ENCODE measurements around the gene SLC6A9.

Gene SLC6A9

GRCh38 chr1:43981636-43982035 is 49.6 kb downstream of the SLC6A9 start:
- no peak for DNase-seq

GRCh38 chr1:43981135-43981491 is 50.1 kb downstream of the SLC6A9 start:
- DNase-seq, result no peak

GRCh38 chr1:43980255-43981134 is 50.8 kb downstream of the SLC6A9 start:
- DNase-seq, result no peak

- no peak for DNase-seq
Observed at GRCh38 chr1:43979528-43980254, 51.6 kb downstream of the SLC6A9 start.

- DNase-seq, result no peak
Observed at GRCh38 chr1:43979261-43979527, 52.1 kb downstream of the SLC6A9 start.

GRCh38 chr1:43978551-43979260 is 52.6 kb downstream of the SLC6A9 start, which contains the start of gene B4GALT2:
Gene B4GALT2 (plus strand): TSS chr1:43979210. CDS start chr1:43981161, 1,951 bp downstream.
- DNase-seq, result no peak

- DNase-seq, result no peak
Observed at GRCh38 chr1:43978264-43978550, 53.1 kb downstream of the SLC6A9 start.

GRCh38 chr1:43977376-43978263 is 53.6 kb downstream of the SLC6A9 start:
- no peak for DNase-seq

GRCh38 chr1:43976890-43977289 is 54.4 kb downstream of the SLC6A9 start:
- DNase-seq, result no peak

- DNase-seq, result no peak
Observed at GRCh38 chr1:43976045-43976444, 55.2 kb downstream of the SLC6A9 start.

GRCh38 chr1:43975249-43975961 is 55.9 kb downstream of the SLC6A9 start:
- peak; percentile 27 for DNase-seq

- DNase-seq, result peak; percentile 98
Observed at GRCh38 chr1:43974443-43975248, 56.6 kb downstream of the SLC6A9 start, which contains the start of gene ATP6V0B. Gene ATP6V0B (plus strand): TSS chr1:43974960. CDS start chr1:43975041, 81 bp downstream.

GRCh38 chr1:43973981-43974442 is 57.2 kb downstream of the SLC6A9 start:
- no peak for DNase-seq

- no peak for DNase-seq
Observed at GRCh38 chr1:43971336-43971980, 59.8 kb downstream of the SLC6A9 start.

GRCh38 chr1:43970911-43971310 is 60.4 kb downstream of the SLC6A9 start:
- DNase-seq, result no peak

- no peak for DNase-seq
Observed at GRCh38 chr1:43970502-43970901, 60.8 kb downstream of the SLC6A9 start.

GRCh38 chr1:43969746-43970466 is 61.4 kb downstream of the SLC6A9 start, which contains the start of gene DPH2:
Gene DPH2 (plus strand): TSS chr1:43970010. CDS start chr1:43970176, 166 bp downstream.
- DNase-seq, result peak; percentile 96

GRCh38 chr1:43969416-43969745 is 61.9 kb downstream of the SLC6A9 start:
- no peak for DNase-seq

GRCh38 chr1:43968348-43968948 is 62.8 kb downstream of the SLC6A9 start:
- no peak for DNase-seq

Data from NCI-H2107 (cell line).